Measurements from ENCODE around the gene DYRK1A. TPM values are rescaled to one million over a fixed set of nuclear protein-coding genes. Genes with fewer than 3 reads are reported as not detected.

DYRK1A gene
- total RNA-seq, 2 experiments from 2014 or later = 53.9 to 55.4 TPM

DNA sequence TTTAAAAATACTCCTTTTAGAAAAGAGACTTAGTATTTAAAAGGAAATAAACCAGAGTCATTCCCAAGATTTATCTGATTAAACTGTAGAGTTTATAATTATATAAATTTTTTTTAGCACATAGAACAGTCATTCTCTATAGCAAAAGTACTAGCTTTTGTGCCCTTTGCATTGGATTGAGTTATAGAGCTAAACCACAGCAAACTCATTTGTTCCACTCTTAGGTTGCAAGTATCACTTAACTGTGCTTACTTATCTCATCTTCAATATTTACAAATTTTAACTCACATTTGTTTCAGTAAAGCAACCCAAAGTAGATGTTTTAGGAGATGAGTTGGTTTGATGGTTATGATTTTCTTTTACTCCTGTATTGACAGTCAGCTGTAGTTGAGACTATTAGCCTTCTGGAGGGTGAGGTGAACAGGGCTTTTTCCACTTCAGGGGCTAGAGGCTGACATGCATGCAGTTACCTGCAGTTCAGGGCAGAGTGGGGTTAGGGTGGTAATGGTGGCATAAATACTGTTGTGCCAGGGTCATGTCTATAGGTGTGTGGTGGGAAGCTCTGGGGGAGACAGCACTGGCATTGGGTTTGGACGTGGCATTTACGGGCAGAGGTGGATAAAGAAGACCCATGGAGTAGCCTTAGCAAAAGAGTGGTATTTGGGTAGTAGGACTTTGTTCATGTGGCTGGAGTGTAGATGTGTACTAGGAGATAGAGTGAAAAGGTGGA, 42.1 kb downstream of the DYRK1A start:
- CTCF ChIA-PET = interaction anchor here (1.1 to 1.6 kb wide), 5 partner anchors 13 to 40 kb away, joined by 3 to 5 read pairs (median 3); no protein-coding TSS in a partner anchor
- POLR2A ChIA-PET = interaction anchor here (0.9 to 1.5 kb wide), 5 partner anchors 23 to 156 kb away, joined by 3 to 7 read pairs (median 4); no protein-coding TSS in a partner anchor

DNA sequence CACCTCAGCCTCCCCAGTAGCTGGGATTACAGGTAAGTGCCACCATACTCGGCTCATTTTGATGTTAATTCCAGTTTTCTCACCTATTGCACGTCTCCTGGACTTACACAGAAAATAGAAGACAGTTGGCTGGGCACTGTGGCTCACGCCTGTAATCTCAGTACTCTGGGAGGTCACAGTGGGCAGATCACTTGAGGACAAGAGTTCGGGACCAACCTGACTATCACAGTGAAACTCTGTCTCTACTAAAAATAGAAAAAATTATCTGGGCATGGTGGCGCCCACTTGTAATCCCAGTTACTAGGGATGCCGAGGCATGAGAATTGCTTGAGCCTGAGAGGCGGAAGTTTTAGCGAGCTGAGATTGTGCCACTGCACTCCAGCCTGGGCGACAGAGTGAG, 44.1 kb downstream of the DYRK1A start:
- CTCF ChIA-PET = no interaction called here
- POLR2A ChIA-PET = interaction anchor here (0.6 kb wide), 1 partner anchor 28 kb away, joined by 3 read pairs; no protein-coding TSS in a partner anchor

DNA sequence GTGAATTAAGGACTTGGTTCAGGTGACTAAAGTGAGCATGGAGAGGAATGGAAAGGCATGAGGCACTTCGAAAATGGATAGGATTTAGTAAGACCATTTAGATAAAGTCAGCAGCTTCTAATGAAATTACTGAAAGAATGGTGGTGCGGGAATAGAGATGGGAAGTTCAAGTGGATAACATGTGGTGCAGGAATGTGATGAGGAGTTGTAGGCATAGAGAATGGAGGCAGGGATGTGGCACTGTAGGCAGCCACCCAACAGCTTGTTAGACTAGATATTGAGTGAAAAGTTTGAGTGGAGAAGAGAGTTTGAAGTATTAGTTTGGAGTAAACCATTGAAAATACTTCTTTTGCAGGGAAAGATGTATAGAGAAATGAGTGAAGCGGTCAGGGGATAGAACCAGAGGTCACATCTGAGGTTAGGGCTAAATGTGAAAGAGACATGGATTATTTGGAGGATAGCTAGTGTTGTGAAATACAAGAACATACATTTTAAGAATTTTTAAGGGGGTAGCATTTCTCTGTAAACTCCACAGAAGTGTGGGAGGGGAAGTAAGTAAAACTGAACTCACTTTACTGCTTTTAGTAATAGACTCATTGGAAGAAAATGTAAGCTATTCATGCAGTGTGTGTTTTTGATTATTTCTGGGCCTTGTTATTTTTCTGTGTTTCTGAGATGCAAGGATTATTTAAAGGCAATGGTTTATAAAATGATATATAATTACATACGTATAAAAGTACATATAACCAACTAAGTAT, 46.2 kb downstream of the DYRK1A start:
- ChIA-PET CTCF (no interaction called here), POLR2A (interaction anchor here (0.7 kb wide), 1 partner anchor 151 kb away, joined by 3 read pairs; no protein-coding TSS in a partner anchor)

DNA sequence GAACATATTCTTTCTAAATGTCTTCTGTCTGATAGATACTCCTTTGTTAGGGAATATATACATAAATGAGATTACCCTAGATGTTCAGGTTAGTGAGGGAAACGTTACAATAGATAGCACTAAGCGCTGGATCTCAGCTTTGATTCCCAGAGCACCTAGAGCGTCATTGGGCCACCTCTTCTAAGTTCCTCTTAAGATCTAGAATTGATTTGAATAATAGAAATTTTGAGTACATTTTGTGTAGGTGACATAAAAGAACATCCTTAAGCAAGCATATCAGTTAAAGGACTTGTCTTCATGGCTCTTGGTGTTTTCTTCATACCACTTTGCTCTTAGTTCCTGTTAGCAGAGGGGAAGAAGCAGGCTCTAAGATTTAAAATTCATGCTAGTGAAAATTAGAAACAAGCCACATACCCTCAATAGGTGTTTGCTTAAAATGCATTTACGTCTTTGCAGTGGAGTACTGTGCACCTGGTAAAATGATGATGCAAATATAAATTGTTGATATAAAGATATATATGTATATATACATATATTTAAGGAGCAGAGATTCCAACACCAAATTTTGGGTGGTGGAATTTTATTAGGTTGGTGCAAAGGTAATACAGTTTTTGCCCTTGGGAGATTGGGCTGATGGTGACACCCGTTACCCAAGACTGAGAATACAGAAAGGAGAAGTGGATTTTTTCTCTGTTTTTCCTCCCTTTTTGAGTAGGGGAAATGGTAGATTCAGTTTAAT, 47.1 kb downstream of the DYRK1A start:
- CTCF ChIA-PET = no interaction called here
- POLR2A ChIA-PET = interaction anchor here (0.7 kb wide), 1 partner anchor 150 kb away, joined by 3 read pairs; no protein-coding TSS in a partner anchor

DNA sequence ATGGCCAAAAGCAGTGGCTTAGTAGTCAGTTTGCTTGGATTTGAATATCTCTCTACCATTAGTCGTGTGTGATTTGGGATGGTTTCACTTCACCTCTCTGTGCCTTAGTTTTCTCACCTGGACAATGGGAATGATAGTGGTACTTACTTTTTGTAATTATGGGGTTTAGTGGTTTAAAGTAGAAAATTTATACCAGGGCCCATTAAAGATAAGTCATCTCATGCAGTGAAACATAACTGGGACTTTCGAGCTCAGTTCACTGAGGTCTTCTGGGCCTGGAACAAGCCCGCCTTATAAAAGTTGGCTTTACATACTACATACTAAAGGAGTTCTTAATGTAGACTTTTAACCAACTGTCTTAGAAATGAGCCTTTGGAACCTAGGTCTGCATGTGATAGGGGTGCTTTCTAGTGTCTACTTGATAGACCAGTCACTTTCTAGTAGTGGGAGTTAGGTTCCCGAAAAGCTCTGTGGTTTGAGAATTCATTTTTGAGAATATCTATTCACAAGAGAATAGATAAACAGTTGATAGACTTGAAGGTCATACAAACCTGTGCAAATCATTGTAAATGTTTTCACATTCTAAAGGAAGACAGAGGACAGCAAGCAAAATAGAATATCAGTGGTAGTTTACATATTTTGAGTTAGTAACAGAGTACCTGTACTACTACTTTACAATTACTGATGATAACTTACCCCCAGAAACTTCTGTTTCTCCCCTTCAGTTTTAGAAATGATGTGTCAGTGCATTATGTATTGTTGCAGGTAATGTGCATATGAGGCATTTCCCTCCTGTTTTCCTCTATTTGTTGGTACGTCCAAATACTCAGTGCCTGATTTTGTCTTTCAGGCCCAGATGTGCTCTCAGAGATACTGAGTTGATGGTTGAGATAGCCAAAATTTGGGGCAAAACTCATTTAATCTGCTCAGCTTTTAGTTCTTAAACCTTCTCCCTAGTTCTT, 48.0 kb downstream of the DYRK1A start:
- ChIA-PET POLR2A (no interaction called here), CTCF (no interaction called here)

DNA sequence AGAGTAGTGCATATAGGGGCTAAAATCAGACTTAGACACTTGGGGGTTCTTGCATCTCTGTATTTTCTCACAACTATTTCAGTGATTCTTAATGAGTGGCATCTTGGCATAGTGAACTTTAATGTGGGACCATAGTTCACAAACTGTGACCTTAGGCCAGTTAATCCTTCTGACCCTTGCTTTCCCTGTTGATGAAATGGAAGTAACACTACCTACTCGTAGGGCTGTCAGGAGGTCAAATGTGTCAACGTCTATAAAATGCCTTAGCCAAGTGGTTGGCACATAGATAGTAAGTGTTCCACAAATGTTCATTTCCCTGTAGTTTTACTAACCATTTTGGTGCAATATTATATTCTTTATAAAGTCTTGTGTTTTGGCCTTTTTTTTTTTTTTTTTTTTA, 49.4 kb downstream of the DYRK1A start:
- ChIA-PET CTCF (no interaction called here), POLR2A (interaction anchor here (0.6 kb wide), 1 partner anchor 985 kb away, joined by 3 read pairs; no protein-coding TSS in a partner anchor)

DNA sequence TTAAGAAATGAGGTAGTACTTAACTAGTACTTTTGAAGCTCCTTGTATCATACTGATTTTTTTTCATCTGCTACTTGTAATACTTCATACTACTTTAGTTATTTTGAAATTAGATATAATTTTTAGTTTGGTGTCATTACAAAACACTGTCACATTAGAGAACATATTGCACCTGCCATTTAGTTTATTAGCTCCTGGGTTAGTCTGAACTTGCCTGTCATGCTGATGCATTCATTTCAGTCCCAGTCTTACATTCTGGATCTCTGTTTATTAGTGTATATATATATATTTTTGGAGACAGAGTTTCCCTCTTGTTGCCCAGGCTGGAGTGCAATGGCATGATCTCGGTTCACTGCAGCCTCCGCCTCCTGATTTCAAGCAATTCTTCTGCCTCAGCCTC, 50.3 kb downstream of the DYRK1A start:
- CTCF ChIA-PET = interaction anchor here (0.6 kb wide), 1 partner anchor 333 kb away, joined by 3 read pairs; no protein-coding TSS in a partner anchor
- POLR2A ChIA-PET = no interaction called here

DNA sequence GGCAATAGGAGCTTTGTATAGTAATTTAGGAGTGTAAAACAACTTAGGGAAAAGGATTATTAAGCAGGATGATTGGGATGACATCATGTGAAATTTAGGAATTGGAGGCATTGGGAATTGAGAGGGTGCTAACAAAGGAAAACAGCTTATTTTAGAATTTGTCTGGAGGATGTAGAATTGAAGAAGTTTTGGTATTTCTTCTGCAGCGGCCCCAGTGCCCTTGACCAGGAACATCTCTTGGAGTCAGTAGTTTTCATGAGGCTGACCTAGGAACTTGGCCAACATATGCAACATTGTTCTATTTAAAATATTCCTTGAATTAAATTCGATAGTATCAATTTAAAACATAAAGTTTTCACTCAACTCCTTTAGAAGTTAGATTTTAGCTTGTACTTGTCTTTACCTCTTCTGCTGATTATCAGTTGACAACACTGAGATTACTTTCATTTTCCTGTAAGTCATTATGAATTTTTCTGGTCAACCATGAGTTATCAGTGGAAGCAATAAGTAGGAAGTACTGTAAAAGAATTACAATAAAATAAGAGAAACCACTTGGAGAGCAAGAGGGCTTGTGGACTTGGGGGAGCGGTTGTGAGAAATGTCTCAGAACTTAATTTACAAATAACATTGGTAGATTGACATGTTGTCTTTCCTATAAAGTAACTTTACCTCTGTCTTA, 52.8 kb downstream of the DYRK1A start:
- CTCF ChIA-PET = no interaction called here
- POLR2A ChIA-PET = no interaction called here

DNA sequence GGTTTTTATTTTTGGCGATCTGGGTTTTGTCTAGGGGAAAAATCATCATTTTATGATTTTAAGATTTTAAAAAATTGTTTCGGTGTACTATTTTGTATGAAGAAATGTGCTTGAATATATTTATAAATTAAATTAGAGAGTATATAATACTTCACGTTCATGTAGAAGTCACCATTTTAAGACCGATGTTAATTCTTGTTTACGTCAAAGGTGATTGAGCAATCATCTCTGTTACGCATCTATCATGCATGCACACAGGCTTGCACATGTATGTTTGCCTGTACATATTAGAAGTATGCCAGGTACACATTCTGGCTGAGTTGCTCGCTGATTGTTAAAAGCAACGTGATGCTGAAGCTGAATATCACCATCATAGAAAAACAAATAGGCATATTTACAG, 54.7 kb downstream of the DYRK1A start:
- CTCF ChIA-PET = interaction anchor here (1.2 kb wide), 1 partner anchor 13 kb away, joined by 3 read pairs; no protein-coding TSS in a partner anchor
- POLR2A ChIA-PET = no interaction called here

DNA sequence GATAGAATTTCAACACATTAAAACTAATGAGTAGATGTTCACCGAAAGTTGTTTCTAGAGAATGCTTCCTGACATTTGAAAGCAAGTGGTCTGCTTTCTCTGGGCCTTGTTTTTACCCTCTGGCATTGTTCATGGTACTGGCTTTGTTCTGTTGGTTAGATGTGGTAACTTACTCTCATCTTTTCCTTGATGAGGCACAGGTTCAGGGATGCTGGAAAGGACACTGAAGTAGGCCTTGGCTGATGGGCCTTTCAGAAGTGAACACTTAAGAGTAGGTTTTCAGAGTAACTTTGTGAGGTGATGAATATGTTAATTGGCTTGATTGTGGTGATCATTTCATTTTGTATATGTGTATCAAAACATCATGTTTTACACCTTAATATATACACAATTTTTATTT, 55.8 kb downstream of the DYRK1A start:
- ChIA-PET POLR2A (no interaction called here), CTCF (interaction anchor here (1.1 to 1.2 kb wide), 2 partner anchors 14 kb away, joined by 3 to 5 read pairs; no protein-coding TSS in a partner anchor)

DNA sequence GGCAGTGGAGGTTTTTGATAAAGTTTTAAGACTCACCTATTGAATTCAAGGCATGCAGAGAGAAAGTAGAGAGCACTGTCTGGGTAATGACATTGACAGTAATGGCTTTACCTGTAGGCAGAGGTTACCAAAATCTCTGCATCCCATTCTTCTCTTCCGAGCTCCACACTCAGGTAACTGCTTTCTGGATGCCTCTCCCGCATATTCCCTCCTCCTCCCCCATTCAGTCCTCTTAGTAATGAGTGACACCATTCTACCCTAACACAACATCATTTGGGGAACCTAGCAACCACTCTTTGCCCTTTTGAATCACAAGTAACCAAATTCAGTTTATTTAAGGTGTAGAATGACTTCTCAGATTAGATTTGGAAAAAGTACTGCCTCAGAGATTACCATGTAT, 56.5 kb downstream of the DYRK1A start:
- POLR2A ChIA-PET = no interaction called here
- CTCF ChIA-PET = interaction anchor here (1.1 kb wide), 1 partner anchor 15 kb away, joined by 5 read pairs; no protein-coding TSS in a partner anchor

DNA sequence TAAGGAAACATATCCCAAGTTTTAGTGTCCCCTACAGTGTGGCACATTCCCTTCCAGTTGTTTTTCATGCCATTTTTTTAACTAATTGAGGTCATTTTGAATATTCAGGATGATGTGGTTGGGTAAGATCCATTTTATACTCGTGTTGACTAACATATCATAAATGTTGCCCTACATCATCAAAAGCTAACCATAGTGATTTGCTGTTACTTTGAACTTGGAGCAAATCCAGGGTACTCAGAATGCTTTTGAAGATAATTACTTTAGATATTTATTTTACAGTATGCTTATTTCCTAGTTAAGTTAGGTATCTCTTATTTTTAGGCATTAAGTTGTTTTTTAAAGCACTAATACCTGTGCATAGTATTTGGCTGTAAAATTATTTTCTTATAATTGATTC, 57.8 kb downstream of the DYRK1A start:
- ChIA-PET POLR2A (no interaction called here), CTCF (no interaction called here)

DNA sequence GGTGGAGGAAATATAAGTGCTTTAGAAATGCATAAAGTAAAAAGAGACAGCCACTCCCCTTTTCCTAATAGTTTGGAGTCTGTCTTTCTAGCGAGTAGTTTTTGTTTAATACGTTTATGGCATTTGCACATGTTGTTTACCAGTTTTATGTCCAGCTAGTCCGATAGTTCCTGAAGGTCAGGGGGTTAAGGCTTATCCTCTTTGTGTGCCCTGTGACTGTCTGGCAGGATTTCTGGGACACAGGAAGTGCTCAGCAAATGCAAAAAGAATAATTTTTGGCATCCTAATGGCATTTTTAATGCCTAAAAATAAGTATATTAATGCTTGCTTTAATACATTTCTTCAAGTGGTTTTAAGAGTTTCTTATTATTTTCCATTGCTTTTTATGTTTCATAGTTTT, 58.4 kb downstream of the DYRK1A start:
- ChIA-PET POLR2A (no interaction called here), CTCF (no interaction called here)

DNA sequence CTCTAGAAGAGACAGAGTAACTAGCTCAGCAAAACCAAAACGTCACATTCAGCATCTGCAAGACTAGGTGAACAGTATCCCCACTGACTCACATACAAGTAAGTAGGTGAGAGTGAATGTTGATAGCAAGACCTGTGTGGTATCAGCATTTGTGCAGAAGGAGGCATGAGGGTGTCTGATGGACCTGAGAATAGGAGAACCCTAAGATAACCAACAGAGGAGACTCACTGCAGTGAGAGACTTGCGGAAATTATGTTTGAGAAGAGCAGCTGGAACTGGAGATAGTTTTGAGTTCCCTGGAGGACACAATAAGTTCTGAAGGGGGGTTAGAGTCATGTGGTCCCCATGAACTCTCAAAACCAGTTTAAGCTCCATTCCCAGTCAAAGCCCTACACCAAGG, 59.1 kb downstream of the DYRK1A start:
- POLR2A ChIA-PET = no interaction called here
- CTCF ChIA-PET = no interaction called here

DNA sequence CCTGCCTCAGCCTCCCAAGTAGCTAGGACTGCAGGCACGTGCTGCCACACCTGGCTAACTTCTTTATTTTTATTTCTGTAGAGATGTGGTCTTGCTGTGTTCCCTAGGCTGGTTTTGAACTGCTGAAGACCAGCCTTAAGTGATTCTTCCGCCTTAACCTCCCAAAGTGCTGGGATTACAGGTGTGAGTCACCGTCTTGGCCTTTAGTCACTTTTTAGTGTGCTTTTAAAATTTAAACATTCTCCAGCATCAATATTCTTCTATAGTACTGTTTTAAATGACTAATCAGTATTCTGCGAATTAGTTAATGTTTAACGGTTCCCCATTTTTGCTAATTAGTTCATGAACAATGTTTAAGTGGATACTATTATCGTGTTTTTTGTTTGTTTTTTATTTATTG, 60.6 kb downstream of the DYRK1A start:
- ChIA-PET CTCF (no interaction called here), POLR2A (no interaction called here)

DNA sequence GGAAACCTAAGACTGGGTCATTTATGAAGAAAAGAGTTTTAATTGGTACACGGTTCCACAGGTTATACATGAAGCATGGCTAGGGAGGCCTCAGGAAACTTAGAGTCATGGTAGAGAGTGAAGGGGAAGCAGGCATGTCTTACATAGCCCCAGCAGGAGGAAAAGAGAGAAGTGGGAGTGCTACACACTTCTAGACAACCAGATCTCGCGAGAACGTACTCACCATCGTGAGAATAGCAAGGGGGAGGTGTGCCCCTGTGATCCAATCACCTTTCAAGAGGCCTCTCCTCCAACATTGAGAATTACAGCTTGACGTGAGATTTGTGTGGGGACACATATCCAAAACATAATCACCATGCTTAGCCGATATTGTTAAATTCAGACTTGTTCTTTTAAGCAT, 62.8 kb downstream of the DYRK1A start:
- ChIA-PET POLR2A (no interaction called here), CTCF (no interaction called here)

DNA sequence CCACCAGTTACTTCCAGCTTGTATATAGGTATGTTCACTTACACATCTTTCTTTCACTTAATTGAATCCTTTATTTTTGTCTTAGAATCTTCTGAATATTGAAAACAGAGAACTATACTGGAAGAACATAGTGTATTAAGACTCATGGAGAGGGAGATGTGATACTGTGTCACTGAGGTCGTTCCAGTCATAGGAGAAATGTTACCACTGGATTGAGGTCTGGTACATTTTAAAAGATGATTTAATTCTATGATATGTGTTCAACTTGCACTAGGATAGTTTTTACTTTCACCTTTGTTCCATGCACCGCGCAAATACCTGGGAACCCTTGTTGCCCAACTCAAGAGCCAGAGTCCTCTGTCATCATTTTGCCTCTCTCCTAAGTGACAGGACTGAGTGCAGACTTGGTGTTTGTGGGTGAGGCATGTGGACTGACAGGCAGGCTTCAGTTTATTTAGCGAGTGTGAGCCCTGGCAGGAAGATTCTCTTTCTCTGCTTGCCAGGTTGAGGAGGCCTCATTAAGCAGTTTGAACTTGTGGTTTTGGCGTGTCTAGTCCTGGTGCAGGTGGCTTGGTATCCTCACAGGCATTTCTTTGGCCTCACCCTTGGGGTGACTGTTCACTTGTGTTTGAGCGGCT, 63.7 kb downstream of the DYRK1A start:
- ChIA-PET POLR2A (interaction anchor here (1.4 kb wide), 1 partner anchor 133 kb away, joined by 3 read pairs; no protein-coding TSS in a partner anchor), CTCF (no interaction called here)

DNA sequence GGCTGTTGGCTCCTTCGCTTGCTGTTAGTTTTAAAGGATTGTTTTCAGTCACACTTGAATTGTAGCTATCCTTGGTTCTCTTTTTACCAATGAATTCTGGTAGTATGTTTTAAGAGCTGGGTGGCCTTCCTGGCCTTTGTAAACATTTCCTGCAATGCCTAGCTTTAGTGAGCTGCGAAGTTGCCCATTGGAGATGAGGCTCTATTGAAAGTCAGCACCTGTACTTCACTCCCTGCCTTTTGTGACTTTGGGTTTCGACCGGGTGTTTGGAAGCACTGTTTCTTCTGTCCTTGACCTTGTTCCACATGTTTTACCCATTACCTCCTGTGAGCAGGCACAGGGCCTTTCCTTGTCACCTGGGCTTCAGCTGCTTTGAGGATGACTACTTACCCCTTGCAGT, 64.7 kb downstream of the DYRK1A start:
- POLR2A ChIA-PET = interaction anchor here (1.4 kb wide), 1 partner anchor 133 kb away, joined by 3 read pairs; no protein-coding TSS in a partner anchor
- CTCF ChIA-PET = no interaction called here
